ENCODE measurements around the gene PHC1. TPM values are rescaled to one million over a fixed set of nuclear protein-coding genes. Genes with fewer than 3 reads are reported as not detected.
"Not testable (repeated sequence)": the region's sequence is repeated elsewhere in the genome, so short reads cannot be mapped to it uniquely, and the experiment has no call there.

The PHC1 gene
- total and polyA plus RNA-seq, 4 donors = 33.4 to 92.6 (median 68.9) TPM

- Histone ChIP-seq H3K27ac (ENCODE audit: low read depth, low read length) (no peak overlapping the region), H3K4me3 (ENCODE audit: low read depth, low read length) (no peak overlapping the region), H3K9me3 (ENCODE audit: control insufficient read depth, insufficient read depth, low read length) (no peaks in the 10 kb centered on the region), H3K36me3 (ENCODE audit: control insufficient read depth, insufficient read depth, low read length) (peaks cover 36% of the 10 kb centered on the region), H3K4me1 (ENCODE audit: control insufficient read depth, insufficient read depth, low read length) (peaks cover 5% of the 10 kb centered on the region), H3K27me3 (ENCODE audit: control insufficient read depth, insufficient read depth, low read length) (no peaks in the 10 kb centered on the region)
- 60% methylated on average over 1 of the region's 1 CpG for WGBS (ENCODE audit: insufficient coverage)
- no peak for DNase-seq (ENCODE audit: low read depth in 4 of 6, low spot score in 6 of 6)
Observed at GRCh38 chr12:8917751-8918150, 3.4 kb downstream of the PHC1 start.

GRCh38 chr12:8919643-8920042 lies 5.3 kb downstream of the PHC1 start:
- not testable (repeated sequence) for H3K4me3 ChIP-seq (ENCODE audit: low read depth, low read length); DNase-seq (ENCODE audit: low read depth in 4 of 6, low spot score in 6 of 6); H3K4me1 ChIP-seq (ENCODE audit: control insufficient read depth, insufficient read depth, low read length); H3K27me3 ChIP-seq (ENCODE audit: control insufficient read depth, insufficient read depth, low read length); H3K9me3 ChIP-seq (ENCODE audit: control insufficient read depth, insufficient read depth, low read length); H3K27ac ChIP-seq (ENCODE audit: low read depth, low read length)
- H3K36me3 ChIP-seq (ENCODE audit: control insufficient read depth, insufficient read depth, low read length) = peaks cover 40% of the 10 kb centered on the region
- 86% methylated on average over 1 of the region's 4 CpGs for WGBS (ENCODE audit: insufficient coverage)

- DNase-seq (ENCODE audit: low read depth in 4 of 6, low spot score in 6 of 6) = no peak
- no peaks in the 10 kb centered on the region for H3K4me1 ChIP-seq (ENCODE audit: control insufficient read depth, insufficient read depth, low read length)
- no peak overlapping the region for H3K27ac ChIP-seq (ENCODE audit: low read depth, low read length)
- no peaks in the 10 kb centered on the region for H3K27me3 ChIP-seq (ENCODE audit: control insufficient read depth, insufficient read depth, low read length)
- H3K4me3 ChIP-seq (ENCODE audit: low read depth, low read length) = no peak overlapping the region
- 100% methylated on average over 2 of the region's 5 CpGs for WGBS (ENCODE audit: insufficient coverage)
- H3K9me3 ChIP-seq (ENCODE audit: control insufficient read depth, insufficient read depth, low read length) = no peaks in the 10 kb centered on the region
- peaks cover 46% of the 10 kb centered on the region for H3K36me3 ChIP-seq (ENCODE audit: control insufficient read depth, insufficient read depth, low read length)
Observed at GRCh38 chr12:8922544-8922943, 8.2 kb downstream of the PHC1 start.

DNA sequence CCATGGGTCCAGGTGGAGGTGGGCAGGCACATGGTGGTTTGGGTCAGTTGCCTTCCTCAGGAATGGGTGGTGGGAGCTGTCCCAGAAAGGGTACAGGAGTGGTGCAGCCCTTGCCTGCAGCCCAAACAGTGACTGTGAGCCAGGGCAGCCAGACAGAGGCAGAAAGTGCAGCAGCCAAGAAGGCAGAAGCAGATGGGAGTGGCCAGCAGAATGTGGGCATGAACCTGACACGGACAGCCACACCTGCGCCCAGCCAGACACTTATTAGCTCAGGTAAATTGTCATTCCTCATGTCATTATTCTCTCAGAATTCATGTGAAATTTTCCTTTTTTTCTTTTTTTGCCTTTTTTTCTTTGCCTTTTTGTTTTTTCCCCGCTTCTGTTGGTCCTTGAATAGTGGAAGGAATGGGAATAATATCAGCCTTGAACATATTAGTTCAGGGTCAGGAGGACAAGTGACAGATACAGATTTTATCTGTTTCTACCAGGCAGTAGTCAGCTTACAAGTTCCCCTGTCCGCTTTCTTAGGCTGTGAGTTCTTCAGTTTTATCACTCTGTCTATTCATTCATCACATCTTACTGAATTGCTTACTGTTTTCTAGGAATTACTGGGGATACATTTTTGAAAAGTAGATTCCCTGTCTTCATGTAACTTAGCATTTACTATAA lies 16.5 kb downstream of the PHC1 start:
- DNase-seq (ENCODE audit: low read depth in 4 of 6, low spot score in 6 of 6); H3K4me3 ChIP-seq (ENCODE audit: low read depth, low read length); H3K27ac ChIP-seq (ENCODE audit: low read depth, low read length); H3K9me3 ChIP-seq (ENCODE audit: control insufficient read depth, insufficient read depth, low read length); H3K27me3 ChIP-seq (ENCODE audit: control insufficient read depth, insufficient read depth, low read length); H3K4me1 ChIP-seq (ENCODE audit: control insufficient read depth, insufficient read depth, low read length): not testable (repeated sequence)
- 100% methylated on average over 2 of the region's 4 CpGs for WGBS (ENCODE audit: insufficient coverage)
- peaks cover 33% of the 10 kb centered on the region for H3K36me3 ChIP-seq (ENCODE audit: control insufficient read depth, insufficient read depth, low read length)

DNA sequence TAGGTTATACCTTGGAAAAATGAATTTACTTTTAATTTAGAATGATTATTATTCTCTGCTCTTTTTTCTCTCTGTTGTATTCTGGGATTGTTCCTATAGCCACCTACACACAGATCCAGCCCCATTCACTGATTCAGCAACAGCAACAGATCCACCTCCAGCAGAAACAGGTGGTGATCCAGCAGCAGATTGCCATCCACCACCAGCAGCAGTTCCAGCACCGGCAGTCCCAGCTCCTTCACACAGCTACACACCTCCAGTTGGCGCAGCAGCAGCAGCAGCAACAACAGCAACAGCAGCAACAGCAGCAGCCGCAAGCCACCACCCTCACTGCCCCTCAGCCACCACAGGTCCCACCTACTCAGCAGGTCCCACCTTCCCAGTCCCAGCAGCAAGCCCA lies 18.2 kb downstream of the PHC1 start:
- H3K4me3 ChIP-seq (ENCODE audit: low read depth, low read length); DNase-seq (ENCODE audit: low read depth in 4 of 6, low spot score in 6 of 6); H3K9me3 ChIP-seq (ENCODE audit: control insufficient read depth, insufficient read depth, low read length); H3K27ac ChIP-seq (ENCODE audit: low read depth, low read length); H3K4me1 ChIP-seq (ENCODE audit: control insufficient read depth, insufficient read depth, low read length); H3K27me3 ChIP-seq (ENCODE audit: control insufficient read depth, insufficient read depth, low read length): not testable (repeated sequence)
- WGBS (ENCODE audit: insufficient coverage) = no CpG with 5 or more reads among the region's 3 CpGs
- peaks cover 37% of the 10 kb centered on the region for H3K36me3 ChIP-seq (ENCODE audit: control insufficient read depth, insufficient read depth, low read length)

- H3K27ac ChIP-seq (ENCODE audit: low read depth, low read length); H3K4me3 ChIP-seq (ENCODE audit: low read depth, low read length); DNase-seq (ENCODE audit: low read depth in 4 of 6, low spot score in 6 of 6); H3K4me1 ChIP-seq (ENCODE audit: control insufficient read depth, insufficient read depth, low read length); H3K27me3 ChIP-seq (ENCODE audit: control insufficient read depth, insufficient read depth, low read length); H3K9me3 ChIP-seq (ENCODE audit: control insufficient read depth, insufficient read depth, low read length): not testable (repeated sequence)
- no CpG with 5 or more reads among the region's 4 CpGs for WGBS (ENCODE audit: insufficient coverage)
- H3K36me3 ChIP-seq (ENCODE audit: control insufficient read depth, insufficient read depth, low read length) = peaks cover 44% of the 10 kb centered on the region
Observed at GRCh38 chr12:8934080-8934479, 19.8 kb downstream of the PHC1 start.

DNA sequence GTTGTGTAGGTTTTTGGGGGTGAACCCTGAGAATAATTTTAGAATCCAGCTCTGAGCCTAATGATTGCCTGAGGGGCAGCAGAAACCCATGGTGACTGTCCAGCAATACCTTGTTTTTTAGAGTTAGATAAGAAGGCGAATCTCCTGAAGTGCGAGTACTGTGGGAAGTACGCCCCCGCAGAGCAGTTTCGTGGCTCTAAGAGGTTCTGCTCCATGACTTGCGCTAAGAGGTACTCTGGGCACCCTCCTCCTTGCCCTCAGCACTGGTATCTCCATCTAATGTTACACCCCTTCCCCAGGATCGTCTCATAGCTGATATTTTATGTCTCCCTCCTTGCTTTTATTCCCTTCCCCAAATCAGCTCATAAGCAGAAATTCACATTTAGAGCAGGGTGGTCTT lies 22.4 kb downstream of the PHC1 start:
- no peak for DNase-seq (ENCODE audit: low read depth in 4 of 6, low spot score in 6 of 6)
- Histone ChIP-seq H3K27me3 (ENCODE audit: control insufficient read depth, insufficient read depth, low read length) (no peaks in the 10 kb centered on the region), H3K36me3 (ENCODE audit: control insufficient read depth, insufficient read depth, low read length) (peaks cover 28% of the 10 kb centered on the region), H3K9me3 (ENCODE audit: control insufficient read depth, insufficient read depth, low read length) (no peaks in the 10 kb centered on the region), H3K4me1 (ENCODE audit: control insufficient read depth, insufficient read depth, low read length) (no peaks in the 10 kb centered on the region), H3K4me3 (ENCODE audit: low read depth, low read length) (no peak overlapping the region), H3K27ac (ENCODE audit: low read depth, low read length) (no peak overlapping the region)
- 92% methylated on average over 2 of the region's 7 CpGs for WGBS (ENCODE audit: insufficient coverage)

- peaks cover 35% of the 10 kb centered on the region for H3K36me3 ChIP-seq (ENCODE audit: control insufficient read depth, insufficient read depth, low read length)
- not testable (repeated sequence) for H3K4me3 ChIP-seq (ENCODE audit: low read depth, low read length); DNase-seq (ENCODE audit: low read depth in 4 of 6, low spot score in 6 of 6); H3K4me1 ChIP-seq (ENCODE audit: control insufficient read depth, insufficient read depth, low read length); H3K27ac ChIP-seq (ENCODE audit: low read depth, low read length); H3K9me3 ChIP-seq (ENCODE audit: control insufficient read depth, insufficient read depth, low read length); H3K27me3 ChIP-seq (ENCODE audit: control insufficient read depth, insufficient read depth, low read length)
- no CpG with 5 or more reads among the region's 5 CpGs for WGBS (ENCODE audit: insufficient coverage)
Observed at GRCh38 chr12:8937842-8938442, 23.6 kb downstream of the PHC1 start.

- WGBS (ENCODE audit: insufficient coverage) = 93% methylated on average over 3 of the region's 5 CpGs
- Histone ChIP-seq H3K36me3 (ENCODE audit: control insufficient read depth, insufficient read depth, low read length) (peaks cover 40% of the 10 kb centered on the region), H3K4me1 (ENCODE audit: control insufficient read depth, insufficient read depth, low read length) (no peaks in the 10 kb centered on the region), H3K27me3 (ENCODE audit: control insufficient read depth, insufficient read depth, low read length) (no peaks in the 10 kb centered on the region), H3K9me3 (ENCODE audit: control insufficient read depth, insufficient read depth, low read length) (no peaks in the 10 kb centered on the region), H3K4me3 (ENCODE audit: low read depth, low read length) (no peak overlapping the region), H3K27ac (ENCODE audit: low read depth, low read length) (no peak overlapping the region)
- DNase-seq (ENCODE audit: low read depth in 4 of 6, low spot score in 6 of 6) = no peak
Observed at GRCh38 chr12:8941691-8942478, 27.6 kb downstream of the PHC1 start.
